ENCODE data around the gene CENPE.

Gene CENPE

GRCh38 chr4:103076747-103077347 is 121.3 kb downstream of the CENPE start, which contains the start of gene SLC9B2:
SLC9B2 (minus strand) TSS chr4:103076761; CDS start chr4:103067550, 9,211 bp downstream.
- DNase-seq (ENCODE audit: low read depth in 2 of 2), result no peak

- peak; percentile 31 to 36 for DNase-seq (ENCODE audit: low read depth in 2 of 2)
Observed at GRCh38 chr4:103075894-103076746, 122.0 kb downstream of the CENPE start.

- no peak for DNase-seq (ENCODE audit: low read depth in 2 of 2)
Observed at GRCh38 chr4:103075435-103075893, 122.7 kb downstream of the CENPE start.

- DNase-seq (ENCODE audit: low read depth in 2 of 2), result no peak
Observed at GRCh38 chr4:103074744-103075434, 123.3 kb downstream of the CENPE start.

DNA sequence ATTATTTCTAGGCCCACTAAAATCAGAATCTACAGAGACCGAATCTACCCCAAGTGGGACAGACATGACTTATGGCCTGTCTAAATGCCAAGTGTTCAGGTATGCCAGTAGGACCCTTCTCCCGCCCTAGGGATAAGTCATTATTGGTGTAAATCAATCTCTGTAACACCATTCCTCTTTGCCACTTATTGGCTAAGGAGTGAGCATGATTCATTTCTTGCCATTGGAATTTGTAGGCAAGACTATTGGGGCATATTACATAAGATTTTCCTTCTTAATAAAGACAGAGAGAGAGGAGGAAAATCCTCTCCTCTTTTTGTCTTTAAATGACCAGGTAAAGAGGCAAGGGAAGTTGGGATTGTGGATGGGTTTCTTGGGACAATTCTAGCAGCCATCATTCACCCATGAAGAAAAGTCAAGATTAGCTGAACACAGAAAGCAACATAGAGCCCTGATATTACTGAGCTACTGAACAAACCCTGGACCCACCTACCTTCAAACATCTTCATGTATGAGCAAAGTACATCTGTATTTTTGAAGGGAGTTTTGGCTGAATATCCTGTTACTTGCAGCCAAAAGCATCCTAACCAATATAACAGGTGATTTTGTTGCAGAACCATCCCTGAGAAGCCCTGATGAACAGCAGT is 124.2 kb downstream of the CENPE start:
- DNase-seq (ENCODE audit: low read depth in 2 of 2), result no peak

- DNase-seq (ENCODE audit: low read depth in 2 of 2), result no peak
Observed at GRCh38 chr4:103067841-103068547, 130.1 kb downstream of the CENPE start.

GRCh38 chr4:103060453-103061148 is 137.5 kb downstream of the CENPE start:
- DNase-seq (ENCODE audit: low read depth in 2 of 2), result no peak
